HepG2 (cell line): ENCODE measurements around the gene FAM117B. TPM values are rescaled to one million over a fixed set of nuclear protein-coding genes. Genes with fewer than 3 reads are reported as not detected.

Experiments
- ATAC-seq: fragments of 200-7000 bp; cut with Tn5 transposase; 3 replicates; pipeline ENCODE4 v1.9.1; 2020; ENCODE audit warnings: mild to moderate bottlenecking, moderate library complexity
- BruUV-seq: library from RNA; stranded (reverse); fragments of 400-500 nt; replicated peaks from 2 replicates; lab custom pipeline; 2021; lab: Mats Ljungman, UMichigan
- CTCF ChIA-PET: fragments of 300-600 bp; formaldehyde crosslinking; extraction: SDS; loops from one replicate; lab custom pipeline; 2021; ENCODE audit warnings: low total read pairs, inconsistent platforms, low intra/inter-chr PET ratio; lab: Yijun Ruan, JAX
- POLR2A ChIA-PET: fragments of 350-600 bp; sonication (Branson Sonifier 250); formaldehyde crosslinking; loops from one replicate; lab custom pipeline; 2020; ENCODE audit warnings: antibody characterized with exemption, inconsistent platforms; lab: Yijun Ruan, JAX
- DNase-seq: peaks from one replicate; pipeline ENCODE4 v3.0.0-alpha.2; 2015; ENCODE audit warnings: low spot score
- FAIRE-seq: peaks from 3 replicates; lab custom pipeline; 2011; peaks lifted over from hg19 to GRCh38; lab: Jason Lieb, UNC
- H2AFZ ChIP-seq: one replicate; pipeline ENCODE4 v1.6.1; 2011; ENCODE audit warnings: low read length, inconsistent platforms
- H3K27ac ChIP-seq: fragments of 300-600 bp; 3 replicates; pipeline ENCODE4 v1.8.0; 2011; ENCODE audit warnings: mixed run types, mild to moderate bottlenecking, mixed read lengths, low read length, inconsistent platforms; ENCODE audit not compliant: insufficient read depth; ENCODE audit errors: extremely low read length
- H3K27me3 ChIP-seq, 2 experiments: fragments of 200-600 bp in 1 of 2; 2 replicates in 1 of 2; 3 replicates in 1 of 2; pipeline versions ENCODE4 v1.6.0 to v1.8.0; 2011; ENCODE audit warnings: low read length in 2 of 2, mild to moderate bottlenecking in 2 of 2, moderate library complexity in 2 of 2, inconsistent platforms in 1 of 2; ENCODE audit not compliant: insufficient read depth in 2 of 2, control insufficient read depth in 1 of 2
- H3K36me3 ChIP-seq, 2 experiments: fragments of 200-600 bp in 1 of 2; replicated peaks in 1 of 2; 2 replicates in 1 of 2; 3 replicates in 1 of 2; pipeline versions ENCODE4 v1.5.1 to v1.8.0; 2011; ENCODE audit warnings: low read length in 2 of 2, inconsistent platforms in 1 of 2; ENCODE audit not compliant: insufficient read depth in 2 of 2, control insufficient read depth in 1 of 2
- H3K4me1 ChIP-seq: 2 replicates; pipeline ENCODE4 v1.5.1; 2012; ENCODE audit warnings: low read length, inconsistent platforms; ENCODE audit not compliant: insufficient read depth
- H3K4me2 ChIP-seq: 2 replicates; pipeline ENCODE4 v1.6.0; 2011; ENCODE audit warnings: low read depth, low read length, inconsistent platforms
- H3K4me3 ChIP-seq, 3 experiments: fragments of 200-600 bp in 1 of 3; sonication (generic), shearing (Covaris generic) in 1 of 3; replicated peaks in 1 of 3; 2 replicates each; pipeline ENCODE4 v1.5.1; 2011 to 2016; ENCODE audit warnings: low read length in 3 of 3, inconsistent platforms in 2 of 3, low read depth in 2 of 3, mild to moderate bottlenecking in 2 of 3, control low read depth in 1 of 3, mixed read lengths in 1 of 3; ENCODE audit not compliant: insufficient read depth in 1 of 3
- H3K79me2 ChIP-seq: one replicate; pipeline ENCODE4 v1.6.1; 2011; ENCODE audit warnings: low read length, inconsistent platforms; ENCODE audit not compliant: insufficient read depth
- H3K9ac ChIP-seq: 2 replicates; pipeline ENCODE4 v1.6.0; 2011; ENCODE audit warnings: mild to moderate bottlenecking, low read depth, low read length, inconsistent platforms; ENCODE audit not compliant: insufficient read depth
- H3K9me3 ChIP-seq: 2 replicates; pipeline ENCODE4 v1.5.1; 2012; ENCODE audit warnings: mild to moderate bottlenecking, low read length
- H4K20me1 ChIP-seq: 2 replicates; pipeline ENCODE4 v1.6.0; 2011; ENCODE audit warnings: inconsistent platforms, mild to moderate bottlenecking, low read length, moderate library complexity; ENCODE audit not compliant: insufficient read depth
- GMEB1 ChIP-seq: sonication (generic); formaldehyde crosslinking; IDR thresholded peaks from 2 replicates; pipeline ENCODE4 v1.5.1; 2020; ENCODE audit warnings: missing genetic modification reagents, mild to moderate bottlenecking, borderline replicate concordance
- KDM2A ChIP-seq: sonication (generic); formaldehyde crosslinking; IDR thresholded peaks from 2 replicates; pipeline ENCODE4 v1.4.0; 2020; ENCODE audit warnings: low read depth, missing genetic modification reagents, borderline replicate concordance
- KDM5B ChIP-seq: sonication (generic); formaldehyde crosslinking; IDR thresholded peaks from 2 replicates; pipeline ENCODE4 v1.4.0; 2020; ENCODE audit warnings: missing genetic modification reagents, mild to moderate bottlenecking, borderline replicate concordance
- NFKBIZ ChIP-seq: IDR thresholded peaks from 2 replicates; pipeline ENCODE4 v1.6.1; 2018; ENCODE audit warnings: missing genetic modification reagents, missing compliant biosample characterization
- PITX1 ChIP-seq: sonication (generic); formaldehyde crosslinking; IDR thresholded peaks from 2 replicates; pipeline ENCODE4 v1.5.1; 2020; ENCODE audit warnings: mild to moderate bottlenecking, missing genetic modification reagents
- ZBTB49 ChIP-seq: sonication (generic); formaldehyde crosslinking; IDR thresholded peaks from 2 replicates; pipeline ENCODE4 v1.4.0; 2020; ENCODE audit warnings: missing genetic modification reagents, borderline replicate concordance
- ZNF446 ChIP-seq: sonication (generic); formaldehyde crosslinking; IDR thresholded peaks from 2 replicates; pipeline ENCODE4 v1.5.0; 2020; ENCODE audit warnings: mild to moderate bottlenecking, missing genetic modification reagents
- ZNF496 ChIP-seq: sonication (generic); formaldehyde crosslinking; IDR thresholded peaks from 2 replicates; pipeline ENCODE4 v1.8.1; 2023; ENCODE audit warnings: mild to moderate bottlenecking, moderate library complexity, missing genetic modification reagents; ENCODE audit not compliant: insufficient replicate concordance
- WGBS: methylation state at CpG from one replicate; pipeline ENCODE4 v1.1.6; 2017; ENCODE audit warnings: low lambda C conversion rate; 5-methylcytosine and 5-hydroxymethylcytosine counted together
- in situ Hi-C: cut with HindIII; loops from 2 replicates; pipeline ENCODE4 v1.10.0; 2017; ENCODE audit warnings: low pct_unique_long_range_greater_than_20kb; ENCODE audit not compliant: extremely low pct_ligation_motif_present
- intact Hi-C: fragments of 100-400 bp; cut with micrococcal nuclease; formaldehyde crosslinking; loops from one replicate; pipeline ENCODE4 v1.10.0; 2022; ENCODE audit not compliant: unreplicated experiment
- polyA plus RNA-seq, 8 experiments: library from polyadenylated mRNA; depleted of rRNA in 3 of 8; stranded (reverse) in 7 of 8; unstranded in 1 of 8; fragments of >200 nt; fragmentation: Illumina TruSeq in 4 of 8; extraction: Trizol in 4 of 8; gene quantifications; 2 replicates each; pipeline versions ENCODE4 v1.2.1 to v1.2.3, GENCODE V29; 2011 to 2016; ENCODE audit warnings: low read depth in 4 of 8, missing spikeins in 1 of 8, mixed read lengths in 1 of 8; ENCODE audit not compliant: insufficient read depth in 1 of 8
- total RNA-seq, 5 experiments: library from RNA; depleted of rRNA; stranded (reverse); fragments of >200 nt; fragmentation: Illumina TruSeq; extraction: Trizol; gene quantifications; 2 replicates each; pipeline ENCODE4 v1.2.3, GENCODE V29; 2016; ENCODE audit warnings: low read depth in 1 of 5

Gene FAM117B
- total and polyA plus RNA-seq, 2 of the 13 experiments (the other 11 are each of a cell fraction or from before 2014, with no cell fraction given) = 5.8 to 11.0 TPM

DNA sequence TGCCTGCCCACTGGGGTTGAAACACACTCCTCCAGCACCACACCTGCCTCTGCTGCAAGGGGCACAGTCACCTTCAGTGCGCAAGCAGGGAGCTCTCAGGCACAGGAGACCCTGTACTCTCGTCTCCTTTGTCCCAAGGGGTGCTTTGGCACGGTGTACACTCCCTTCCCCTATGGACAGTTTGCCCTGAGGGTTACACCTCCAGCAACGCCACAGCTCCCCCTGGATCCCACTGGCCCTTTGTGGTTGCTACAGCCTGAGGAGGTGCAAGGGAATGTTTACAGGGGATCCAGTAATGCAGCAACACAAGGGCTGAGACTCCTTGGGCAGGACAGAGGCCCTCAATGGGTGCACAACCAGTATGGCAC, 45.2 kb upstream of the FAM117B start (continued):
- TF ChIP-seq PITX1 (CRISPR knock-in tag) (0 out of 2 replicates have a peak, but pooled peaks have one; percentile 18), KDM2A (CRISPR knock-in tag) (peak; percentile 22; the same call in 1 of the 2 replicates)

DNA sequence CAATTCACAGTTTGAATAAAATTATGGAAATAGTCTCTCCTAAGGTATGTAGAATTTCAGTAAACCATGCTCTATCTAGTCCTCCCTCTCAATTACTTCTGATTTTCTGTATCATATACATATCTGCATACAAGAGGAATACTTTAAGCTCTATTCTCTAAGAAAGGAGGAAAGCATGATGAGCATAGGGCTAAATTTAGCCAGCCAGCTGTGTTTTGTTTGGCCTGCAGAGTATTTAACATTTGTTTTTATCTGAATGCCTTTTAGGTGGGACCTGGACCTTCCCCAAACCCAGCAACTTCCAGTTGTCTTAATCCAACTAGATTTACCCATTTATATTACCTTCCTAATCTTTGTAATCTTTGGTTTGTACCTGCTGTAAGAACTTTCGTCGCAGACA, 42.2 kb upstream of the FAM117B start:
- Histone ChIP-seq H3K4me3 (no peak overlapping the region), H3K4me1 (peaks cover 20% of the 10 kb centered on the region), H3K9ac (no peak overlapping the region), H3K4me2 (no peak overlapping the region), H3K79me2 (no peaks in the 10 kb centered on the region), H3K27me3 (no peaks in the 10 kb centered on the region), H2AFZ (no peak overlapping the region), H3K27ac (no peak overlapping the region), H3K9me3 (no peaks in the 10 kb centered on the region), H3K36me3 (no peaks in the 10 kb centered on the region), H4K20me1 (no peaks in the 10 kb centered on the region)
- intact Hi-C loops = no loop called here
- ChIA-PET CTCF (no interaction called here), POLR2A (no interaction called here)
- no TSS peak for BruUV-seq
- ATAC-seq (no peak), FAIRE-seq (no peak), DNase-seq (no peak)
- TF ChIP-seq NFKBIZ (CRISPR knock-in tag) = no peak
- no peak for TF ChIP-seq GMEB1 (CRISPR knock-in tag)
- TF ChIP-seq ZNF446 (CRISPR knock-in tag) = no peak
- no peak for TF ChIP-seq KDM5B (CRISPR knock-in tag)
- TF ChIP-seq ZBTB49 (CRISPR knock-in tag) = no peak
- TF ChIP-seq ZNF496 = no peak
- in situ Hi-C loops = loop anchor here (25.0 kb wide), 2 partner anchors 545 to 1220 kb away; no protein-coding TSS in a partner anchor
- WGBS = 90% methylated on average over 2 of the region's 2 CpGs
